B cell (primary cell): ENCODE data around the gene MYCN. TPM values are rescaled to one million over a fixed set of nuclear protein-coding genes. Genes with fewer than 3 reads are reported as not detected.
"Not testable (repeated sequence)": the region's sequence is repeated elsewhere in the genome, so short reads cannot be mapped to it uniquely, and the experiment has no call there.

Source experiments
- ATAC-seq: fragments of 200-7000 bp; cut with Tn5 transposase; one replicate; pipeline ENCODE4 v1.10.0; 2021; ENCODE audit warnings: low read depth, mild to moderate bottlenecking, moderate number of reproducible peaks, moderate library complexity
- CTCF ChIA-PET: fragments of 350-600 bp; sonication (Branson Sonifier 250); formaldehyde crosslinking; loops from one replicate; lab custom pipeline; 2021; ENCODE audit warnings: antibody characterized with exemption, inconsistent platforms; lab: Charles Lee
- POLR2A ChIA-PET: fragments of 350-600 bp; sonication (Branson Sonifier 250); formaldehyde crosslinking; loops from one replicate; lab custom pipeline; 2021; ENCODE audit warnings: antibody characterized with exemption; lab: Charles Lee
- DNase-seq: peaks from one replicate; pipeline ENCODE4 v3.0.0; 2013
- H2AFZ ChIP-seq: 2 replicates; pipeline ENCODE4 v1.6.1; 2012; ENCODE audit warnings: mild to moderate bottlenecking, low read depth, low read length; ENCODE audit not compliant: insufficient read depth, poor library complexity, severe bottlenecking
- H3K27ac ChIP-seq, 2 donors: 1 replicate in 1 of 2; 2 replicates in 1 of 2; pipeline ENCODE4 v1.5.1; 2012 to 2013; ENCODE audit warnings: low read length in 2 of 2, mild to moderate bottlenecking in 2 of 2, moderate library complexity in 1 of 2
- H3K27me3 ChIP-seq, 4 experiments: fragments of 200-600 bp in 1 of 4; sonication (generic) in 1 of 4; replicated peaks in 1 of 4; 1 replicate in 2 of 4; 2 replicates in 2 of 4; pipeline versions ENCODE4 v1.6.1 to v1.7.0; 2013 to 2016; ENCODE audit warnings: low read length in 3 of 4, mild to moderate bottlenecking in 2 of 4, mixed read lengths in 1 of 4, moderate library complexity in 1 of 4; ENCODE audit not compliant: insufficient read depth in 4 of 4, control insufficient read depth in 3 of 4; ENCODE audit errors: control extremely low read depth in 1 of 4
- H3K36me3 ChIP-seq, 2 experiments: replicated peaks in 1 of 2; 1 replicate in 1 of 2; 2 replicates in 1 of 2; pipeline versions ENCODE4 v1.6.1 to v1.7.1; 2013; ENCODE audit warnings: low read length in 1 of 2; ENCODE audit not compliant: insufficient read depth in 2 of 2, control insufficient read depth in 1 of 2; ENCODE audit errors: control extremely low read depth in 1 of 2, extremely low read depth in 1 of 2
- H3K4me1 ChIP-seq, 2 donors: fragments of 200-600 bp in 1 of 2; sonication (generic) in 1 of 2; 1 replicate in 1 of 2; 2 replicates in 1 of 2; pipeline versions ENCODE4 v1.5.1 to v1.6.1; 2013 to 2017; ENCODE audit warnings: low read length in 2 of 2; ENCODE audit not compliant: control insufficient read depth in 2 of 2, insufficient read depth in 2 of 2
- H3K4me2 ChIP-seq: replicated peaks from 2 replicates; pipeline ENCODE3; 2012; ENCODE audit warnings: mild to moderate bottlenecking, low read depth, low read length; ENCODE audit not compliant: poor library complexity, severe bottlenecking
- H3K4me3 ChIP-seq, 5 experiments: fragments of 200-600 bp in 1 of 5; sonication (generic) in 1 of 5; 1 replicate in 3 of 5; 2 replicates in 2 of 5; pipeline versions ENCODE4 v1.5.1 to v1.7.0; 2011 to 2016; ENCODE audit warnings: low read length in 4 of 5, mild to moderate bottlenecking in 4 of 5, low read depth in 2 of 5, control low read depth in 1 of 5, moderate library complexity in 1 of 5; ENCODE audit not compliant: insufficient read depth in 1 of 5; ENCODE audit errors: control extremely low read depth in 1 of 5, extremely low read depth in 1 of 5
- H3K79me2 ChIP-seq: fragments of 200-600 bp; sonication (generic); one replicate; pipeline ENCODE4 v1.6.0; 2016; ENCODE audit warnings: low read length; ENCODE audit not compliant: control insufficient read depth, insufficient read depth
- H3K9ac ChIP-seq: fragments of 200-600 bp; sonication (generic); 2 replicates; pipeline ENCODE4 v1.6.1; 2017; ENCODE audit warnings: mild to moderate bottlenecking, low read length, moderate library complexity
- H3K9me3 ChIP-seq, 3 donors: one replicate each; pipeline versions ENCODE4 v1.6.1 to v1.7.1; 2013; ENCODE audit warnings: low read length in 2 of 3; ENCODE audit not compliant: control insufficient read depth in 2 of 3, insufficient read depth in 1 of 3; ENCODE audit errors: control extremely low read depth in 1 of 3
- H4K20me1 ChIP-seq: 2 replicates; pipeline ENCODE4 v1.6.0; 2012; ENCODE audit warnings: mild to moderate bottlenecking, low read length; ENCODE audit not compliant: insufficient read depth, control insufficient read depth, poor library complexity, severe bottlenecking
- H3K27ac Mint-ChIP-seq: one replicate; pipeline ENCODE4 v1.8.0; 2021; ENCODE audit warnings: mixed read lengths
- H3K27me3 Mint-ChIP-seq: one replicate; pipeline ENCODE4 v1.8.0; 2021; ENCODE audit warnings: mixed read lengths
- H3K4me1 Mint-ChIP-seq: one replicate; pipeline ENCODE4 v1.8.0; 2021; ENCODE audit warnings: mixed read lengths
- H3K4me3 Mint-ChIP-seq: one replicate; pipeline ENCODE4 v1.8.0; 2021; ENCODE audit warnings: mixed read lengths
- H3K9me3 Mint-ChIP-seq: one replicate; pipeline ENCODE4 v1.8.0; 2022; ENCODE audit warnings: mixed read lengths; ENCODE audit not compliant: insufficient read depth
- CTCF ChIP-seq: fragments of 200-600 bp; IDR thresholded peaks from one replicate; pipeline ENCODE4 v1.8.0; 2022; ENCODE audit warnings: antibody characterized with exemption, mild to moderate bottlenecking
- EZH2 ChIP-seq: IDR thresholded peaks from 2 replicates; pipeline ENCODE4 v1.6.1; 2012; ENCODE audit warnings: borderline replicate concordance, low read depth, mild to moderate bottlenecking, moderate library complexity, low read length; ENCODE audit not compliant: insufficient read depth, poor library complexity, severe bottlenecking
- WGBS: methylation state at CpG from one replicate; pipeline ENCODE4 v1.1.5; 2013; ENCODE audit warnings: missing lambda C conversion rate; ENCODE audit not compliant: insufficient coverage; 5-methylcytosine and 5-hydroxymethylcytosine counted together
- intact Hi-C: fragments of 100-400 bp; cut with micrococcal nuclease; formaldehyde crosslinking; loops from one replicate; pipeline ENCODE4 v1.10.0; 2022
- polyA plus RNA-seq: library from polyadenylated mRNA; depleted of rRNA; stranded (reverse); fragments of >200 nt; gene quantifications from 2 replicates; pipeline ENCODE4 v1.2.3, GENCODE V29; 2012
- total RNA-seq, 2 donors: library from RNA; stranded (reverse); fragments of 120-200 nt in 1 of 2; gene quantifications; 1 replicate in 1 of 2; 2 replicates in 1 of 2; pipeline versions ENCODE4 v1.2.3 to v1.2.4, GENCODE V29; 2013 to 2022

Gene MYCN
- total and polyA plus RNA-seq, 2 donors (not counting 1 experiment from before 2014, with no cell fraction given): not detected

DNA sequence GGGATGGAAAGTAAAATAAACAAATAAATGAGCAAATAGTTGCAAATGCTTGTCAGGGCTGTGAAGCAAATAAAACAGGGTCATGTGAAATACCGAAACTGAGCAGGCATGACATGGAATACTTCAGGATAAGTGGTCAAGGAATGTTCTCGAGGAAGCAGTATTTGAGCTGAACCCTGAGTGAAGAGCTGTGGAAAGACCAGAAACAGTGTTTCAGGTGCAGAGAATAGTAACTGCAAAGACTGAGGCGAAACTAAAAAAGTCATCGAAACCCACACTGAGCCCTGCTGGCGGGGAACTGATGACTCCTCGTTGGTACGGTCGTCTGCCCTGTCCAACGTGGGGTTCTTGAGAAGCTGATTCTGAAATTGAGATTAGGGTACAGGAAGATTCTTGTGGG lies 27.2 kb upstream of the MYCN start:
- Histone ChIP-seq H3K79me2 (no peaks in the 10 kb centered on the region), H3K4me1 (no peaks in the 10 kb centered on the region), H3K9ac (no peak overlapping the region), H3K4me2 (no peak overlapping the region), H3K27me3 (no peaks in the 10 kb centered on the region), H3K9me3 (no peaks in the 10 kb centered on the region), H3K36me3 (no peaks in the 10 kb centered on the region), H2AFZ (no peak overlapping the region), H3K4me3 (no peak overlapping the region), H4K20me1 (no peaks in the 10 kb centered on the region), H3K27ac (no peak overlapping the region)
- Mint-ChIP-seq H3K27me3 (no peaks in the 10 kb centered on the region), H3K4me1 (no peaks in the 10 kb centered on the region), H3K9me3 (no peaks in the 10 kb centered on the region), H3K27ac (no peak overlapping the region), H3K4me3 (no peak overlapping the region)
- DNase-seq (no peak), ATAC-seq (no peak)
- ChIA-PET CTCF (no interaction called here), POLR2A (no interaction called here)
- TF ChIP-seq CTCF (no peak), EZH2 (no peak)
- intact Hi-C loops: no loop called here
- WGBS: 91% methylated on average over 9 of the region's 9 CpGs

DNA sequence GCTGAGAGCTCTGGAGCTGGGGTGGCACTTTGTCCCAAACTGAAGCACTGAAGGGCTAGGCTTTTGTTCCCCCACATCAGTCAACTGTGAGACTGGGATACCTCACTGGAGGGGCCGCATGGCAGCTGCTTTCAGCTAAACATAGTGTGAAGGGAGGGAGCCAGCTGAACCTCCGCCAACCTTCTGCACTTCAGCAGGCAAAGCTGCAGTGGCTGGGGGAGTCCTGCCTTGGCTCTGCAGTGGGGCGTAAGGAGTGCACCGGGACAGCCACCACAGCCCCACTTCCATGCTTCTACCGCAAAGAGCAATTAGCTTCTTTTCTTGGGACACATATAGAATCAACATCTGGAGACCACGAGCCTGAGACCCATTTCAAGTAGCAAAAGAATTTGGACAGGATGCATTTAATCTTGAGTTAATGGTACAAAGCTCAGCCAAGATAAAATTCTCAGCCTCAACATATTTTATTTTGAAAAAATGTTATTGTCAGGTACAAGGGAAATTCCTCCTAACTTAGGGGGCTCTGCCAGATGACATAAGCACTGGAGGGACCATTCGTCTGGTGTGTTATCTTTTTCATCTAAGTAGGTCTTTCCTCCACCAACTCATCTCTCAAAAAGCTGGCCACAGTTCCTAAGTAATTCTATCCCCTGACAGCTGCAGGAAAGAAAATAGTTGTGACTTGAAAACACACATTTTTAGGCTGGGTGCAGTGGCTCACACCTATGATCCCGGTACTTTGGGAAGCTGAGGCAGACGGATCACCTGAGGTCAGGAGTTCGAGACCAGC lies 25.6 kb upstream of the MYCN start:
- Mint-ChIP-seq H3K27me3 (no peaks in the 10 kb centered on the region), H3K4me1 (no peaks in the 10 kb centered on the region), H3K9me3 (no peaks in the 10 kb centered on the region), H3K27ac (no peak overlapping the region), H3K4me3 (no peak overlapping the region)
- H4K20me1 ChIP-seq: no peaks in the 10 kb centered on the region
- no peak for ATAC-seq
- DNase-seq: no peak
- H3K9me3 ChIP-seq: no peaks in the 10 kb centered on the region
- WGBS: 94% methylated on average over 6 of the region's 10 CpGs
- no peaks in the 10 kb centered on the region for H3K36me3 ChIP-seq
- intact Hi-C loops: no loop called here
- no peaks in the 10 kb centered on the region for H3K27me3 ChIP-seq
- no peaks in the 10 kb centered on the region for H3K79me2 ChIP-seq
- ChIA-PET CTCF (no interaction called here), POLR2A (no interaction called here)
- H3K4me2 ChIP-seq: no peak overlapping the region
- H3K4me1 ChIP-seq: no peaks in the 10 kb centered on the region
- no peak overlapping the region for H3K9ac ChIP-seq
- H3K27ac ChIP-seq: no peak overlapping the region
- no peak overlapping the region for H3K4me3 ChIP-seq
- no peak overlapping the region for H2AFZ ChIP-seq
- TF ChIP-seq CTCF (no peak), EZH2 (no peak)

DNA sequence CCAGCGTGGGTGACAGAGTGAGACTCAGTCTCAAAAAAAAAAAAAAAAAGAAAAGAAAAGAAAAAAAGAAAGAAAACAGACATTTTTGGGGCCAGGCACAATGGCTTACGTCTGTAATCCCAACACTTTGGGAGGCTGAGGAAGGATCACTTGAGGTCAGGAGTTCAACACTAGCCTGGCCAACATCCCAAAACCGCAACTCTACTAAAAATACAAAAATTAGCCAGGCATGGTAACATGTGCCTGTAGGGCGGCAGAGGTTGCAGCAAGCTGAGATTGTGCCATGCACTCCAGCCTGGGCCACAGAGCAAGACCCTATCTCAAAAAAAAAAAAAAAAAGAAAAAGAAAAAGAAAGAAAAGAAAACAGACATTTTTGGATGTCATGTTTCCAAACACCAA lies 24.8 kb upstream of the MYCN start:
- H3K27me3 ChIP-seq, DNase-seq, H3K9me3 Mint-ChIP-seq, CTCF ChIA-PET, H3K4me3 ChIP-seq, H3K27ac ChIP-seq, H2AFZ ChIP-seq, H3K27me3 Mint-ChIP-seq, POLR2A ChIA-PET, H3K36me3 ChIP-seq, H4K20me1 ChIP-seq, ATAC-seq, H3K4me3 Mint-ChIP-seq, H3K4me1 Mint-ChIP-seq, H3K79me2 ChIP-seq, H3K4me2 ChIP-seq, H3K9me3 ChIP-seq, intact Hi-C loops, H3K27ac Mint-ChIP-seq, H3K4me1 ChIP-seq, H3K9ac ChIP-seq: not testable (repeated sequence)
- 48% methylated on average over 2 of the region's 4 CpGs for WGBS
